ENCODE results near the gene ADCY3. TPM values are rescaled to one million over a fixed set of nuclear protein-coding genes. Genes with fewer than 3 reads are reported as not detected.

The ADCY3 gene
- total RNA-seq, 1 experiment from 2014 or later: 39.5 TPM

DNA sequence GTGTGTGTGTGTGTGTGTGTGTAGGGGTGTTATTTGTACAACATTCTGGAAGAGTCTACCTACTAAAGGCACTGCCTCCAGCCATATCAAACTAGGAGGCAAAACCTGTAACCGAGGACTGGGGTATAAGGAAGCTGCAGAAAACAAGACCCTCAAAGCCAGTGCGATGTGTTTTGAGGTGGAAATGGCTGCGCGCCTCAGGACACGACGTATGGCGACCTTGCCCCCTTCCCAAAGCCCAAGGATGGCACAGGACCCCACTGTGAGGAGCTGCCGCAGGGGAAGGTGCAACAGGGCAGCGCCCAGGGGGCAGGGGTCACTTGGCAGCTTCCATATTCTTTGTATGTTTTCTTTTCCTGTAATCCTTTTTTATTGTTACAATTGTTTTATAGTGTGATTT lies 67.0 kb downstream of the ADCY3 start:
- no peak overlapping the region for H3K9ac ChIP-seq (ENCODE audit: extremely low read depth, insufficient read length, low read length)
- H2BK12ac ChIP-seq (ENCODE audit: insufficient read length, low read depth, low read length): no peak overlapping the region
- no peak overlapping the region for H3T11ph ChIP-seq (ENCODE audit: low read length)
- DNase-seq: no peak
- no peak overlapping the region for H3K56ac ChIP-seq (ENCODE audit: insufficient read length, low read depth, low read length)
- no peaks in the 10 kb centered on the region for H4K20me1 ChIP-seq (ENCODE audit: control insufficient read depth, insufficient read depth, insufficient read length)
- no peaks in the 10 kb centered on the region for H3K27me3 ChIP-seq (ENCODE audit: insufficient read depth, low read length)
- Mint-ChIP-seq H3K4me3 (no peak overlapping the region), H3K9me3 (peaks cover 10% of the 10 kb centered on the region in 2 experiments), H3K27ac (no peak overlapping the region), H3K36me3 (ENCODE audit: insufficient read depth in 1 of 3, low read depth in 3 of 3) (peaks cover 9 to 19% (median 11%) of the 10 kb centered on the region in 3 experiments; a peak in 6 of 7 replicates), H3K4me1 (no peaks in the 10 kb centered on the region), H3K27me3 (ENCODE audit: low read depth) (no peaks in the 10 kb centered on the region)
- no peak overlapping the region for H2AFZ ChIP-seq (ENCODE audit: low read length)
- no peak overlapping the region for H3K4ac ChIP-seq (ENCODE audit: low read depth, low read length)
- H3K79me2 ChIP-seq (ENCODE audit: insufficient read depth, low read length): no peaks in the 10 kb centered on the region
- H2BK5ac ChIP-seq (ENCODE audit: insufficient read length, low read length): no peak overlapping the region
- H3K23me2 ChIP-seq (ENCODE audit: insufficient read length, low read depth, low read length, poor library complexity, severe bottlenecking): no peaks in the 10 kb centered on the region
- H2BK20ac ChIP-seq (ENCODE audit: low read depth, low read length, poor library complexity, severe bottlenecking): no peak overlapping the region
- H3K18ac ChIP-seq (ENCODE audit: insufficient read length, low read depth, low read length): no peak overlapping the region
- TF ChIP-seq, protein P1, sequence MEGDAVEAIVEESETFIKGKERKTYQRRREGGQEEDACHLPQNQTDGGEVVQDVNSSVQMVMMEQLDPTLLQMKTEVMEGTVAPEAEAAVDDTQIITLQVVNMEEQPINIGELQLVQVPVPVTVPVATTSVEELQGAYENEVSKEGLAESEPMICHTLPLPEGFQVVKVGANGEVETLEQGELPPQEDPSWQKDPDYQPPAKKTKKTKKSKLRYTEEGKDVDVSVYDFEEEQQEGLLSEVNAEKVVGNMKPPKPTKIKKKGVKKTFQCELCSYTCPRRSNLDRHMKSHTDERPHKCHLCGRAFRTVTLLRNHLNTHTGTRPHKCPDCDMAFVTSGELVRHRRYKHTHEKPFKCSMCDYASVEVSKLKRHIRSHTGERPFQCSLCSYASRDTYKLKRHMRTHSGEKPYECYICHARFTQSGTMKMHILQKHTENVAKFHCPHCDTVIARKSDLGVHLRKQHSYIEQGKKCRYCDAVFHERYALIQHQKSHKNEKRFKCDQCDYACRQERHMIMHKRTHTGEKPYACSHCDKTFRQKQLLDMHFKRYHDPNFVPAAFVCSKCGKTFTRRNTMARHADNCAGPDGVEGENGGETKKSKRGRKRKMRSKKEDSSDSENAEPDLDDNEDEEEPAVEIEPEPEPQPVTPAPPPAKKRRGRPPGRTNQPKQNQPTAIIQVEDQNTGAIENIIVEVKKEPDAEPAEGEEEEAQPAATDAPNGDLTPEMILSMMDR (conservative IDR thresholded peaks at IDR 0.05): no peak
- H3K79me1 ChIP-seq (ENCODE audit: insufficient read depth, low read depth, low read length, poor library complexity, severe bottlenecking): no peaks in the 10 kb centered on the region
- H4K91ac ChIP-seq (ENCODE audit: insufficient read length, low read depth, low read length): no peak overlapping the region
- no peak overlapping the region for H3K27ac ChIP-seq (ENCODE audit: insufficient read length, low read depth, low read length)
- no peaks in the 10 kb centered on the region for H3K4me1 ChIP-seq (ENCODE audit: insufficient read depth, low read length)
- no peak overlapping the region for H2BK120ac ChIP-seq (ENCODE audit: low read depth, low read length, poor library complexity, severe bottlenecking)
- peaks cover 8% of the 10 kb centered on the region for H3K9me3 ChIP-seq (ENCODE audit: control insufficient read depth, low read depth, low read length)
- no peak overlapping the region for H2BK15ac ChIP-seq (ENCODE audit: low read depth, low read length)
- no CpG with 5 or more reads among the region's 9 CpGs for WGBS (ENCODE audit: extremely low coverage, insufficient read length, low lambda C conversion rate)
- H4K5ac ChIP-seq (ENCODE audit: insufficient read length, low read depth, low read length): no peak overlapping the region
- H2AK5ac ChIP-seq (ENCODE audit: insufficient read length, low read length): no peak overlapping the region
- no peak overlapping the region for H3K4me2 ChIP-seq (ENCODE audit: insufficient read depth, insufficient read length, low read length)
- H3K14ac ChIP-seq (ENCODE audit: insufficient read depth, low read length): no peak overlapping the region
- no peak overlapping the region for H3K23ac ChIP-seq (ENCODE audit: insufficient read length, low read depth, low read length)
- H4K8ac ChIP-seq (replicated peaks; ENCODE audit: insufficient read length, low read depth, low read length): no peak overlapping the region

Data from H9 (cell line).